H1 (cell line): Measurements from ENCODE around the gene LYL1. TPM values are rescaled to one million over a fixed set of nuclear protein-coding genes. Genes with fewer than 3 reads are reported as not detected.

Source experiments
- CTCF ChIA-PET: fragments of 300-600 bp; sonication (Branson Sonifier 250); formaldehyde crosslinking; loops from one replicate; lab custom pipeline; 2021; ENCODE audit not compliant: partially characterized antibody; lab: Charles Lee
- POLR2A ChIA-PET: fragments of 300-600 bp; sonication (Branson Sonifier 250); formaldehyde crosslinking; loops from one replicate; lab custom pipeline; 2021; ENCODE audit warnings: inconsistent platforms; ENCODE audit not compliant: partially characterized antibody; lab: Charles Lee
- DNase-seq, 2 experiments: peaks; one replicate each; pipeline versions ENCODE4 v3.0.0 to v3.0.0-alpha.2; 2010 to 2022; ENCODE audit warnings: low spot score in 2 of 2, low read depth in 1 of 2, mixed read lengths in 1 of 2
- FAIRE-seq: peaks from 2 replicates; lab custom pipeline; 2011; peaks lifted over from hg19 to GRCh38; lab: Jason Lieb, UNC
- H2AFZ ChIP-seq: 2 replicates; pipeline ENCODE4 v1.8.1; 2012; ENCODE audit warnings: low read length, inconsistent platforms
- H2AK5ac ChIP-seq: 2 replicates; pipeline ENCODE4 v1.6.1; 2013; ENCODE audit warnings: low read depth, low read length
- H2BK120ac ChIP-seq: replicated peaks from 2 replicates; pipeline ENCODE3; 2013; ENCODE audit warnings: low read depth, low read length, inconsistent platforms
- H2BK12ac ChIP-seq: 2 replicates; pipeline ENCODE4 v1.6.1; 2013; ENCODE audit warnings: low read depth, low read length
- H2BK15ac ChIP-seq: 2 replicates; pipeline ENCODE4 v1.6.1; 2013; ENCODE audit warnings: low read length
- H2BK20ac ChIP-seq: 2 replicates; pipeline ENCODE4 v1.6.1; 2013; ENCODE audit warnings: low read length
- H2BK5ac ChIP-seq: 2 replicates; pipeline ENCODE4 v1.6.1; 2013; ENCODE audit warnings: low read depth, low read length
- H3K14ac ChIP-seq: 2 replicates; pipeline ENCODE4 v1.6.1; 2013; ENCODE audit warnings: inconsistent platforms; ENCODE audit not compliant: insufficient read length
- H3K18ac ChIP-seq: 2 replicates; pipeline ENCODE4 v1.6.1; 2013; ENCODE audit warnings: low read length; ENCODE audit errors: extremely low read depth
- H3K23ac ChIP-seq: 2 replicates; pipeline ENCODE4 v1.6.1; 2013; ENCODE audit warnings: inconsistent platforms; ENCODE audit not compliant: insufficient read length
- H3K23me2 ChIP-seq: 2 replicates; pipeline ENCODE4 v1.6.1; 2013; ENCODE audit warnings: low read depth, low read length
- H3K27ac ChIP-seq: 2 replicates; pipeline ENCODE4 v1.6.1; 2011; ENCODE audit warnings: low read depth, low read length, inconsistent platforms
- H3K27me3 ChIP-seq, 4 experiments: replicated peaks in 1 of 4; 1 replicate in 1 of 4; 2 replicates in 3 of 4; pipeline versions ENCODE4 v1.6.1 to v1.8.1; 2011 to 2013; ENCODE audit warnings: low read length in 3 of 4, mild to moderate bottlenecking in 3 of 4, inconsistent platforms in 2 of 4, mixed read lengths in 2 of 4, moderate library complexity in 1 of 4; ENCODE audit not compliant: control insufficient read depth in 3 of 4, insufficient read depth in 3 of 4; ENCODE audit errors: extremely low read depth in 1 of 4
- H3K36me3 ChIP-seq, 4 experiments: 2 replicates each; pipeline versions ENCODE4 v1.6.1 to v1.8.1; 2011 to 2013; ENCODE audit warnings: mild to moderate bottlenecking in 4 of 4, low read length in 3 of 4, moderate library complexity in 2 of 4, control low read depth in 1 of 4, inconsistent platforms in 1 of 4; ENCODE audit not compliant: insufficient read depth in 4 of 4, control insufficient read depth in 2 of 4
- H3K4ac ChIP-seq: replicated peaks from 2 replicates; pipeline ENCODE3; 2013; ENCODE audit warnings: low read length, low read depth, mixed read lengths, inconsistent platforms; ENCODE audit not compliant: insufficient read length
- H3K4me1 ChIP-seq, 4 experiments: replicated peaks in 1 of 4; 1 replicate in 1 of 4; 2 replicates in 3 of 4; pipeline versions ENCODE4 v1.6.1 to v1.8.1; 2011 to 2013; ENCODE audit warnings: low read length in 3 of 4, inconsistent platforms in 2 of 4, mixed read lengths in 1 of 4; ENCODE audit not compliant: insufficient read depth in 4 of 4, control insufficient read depth in 3 of 4
- H3K4me2 ChIP-seq, 2 experiments: 2 replicates each; pipeline versions ENCODE4 v1.6.1 to v1.8.1; 2011 to 2013; ENCODE audit warnings: low read depth in 2 of 2, low read length in 2 of 2, control low read depth in 1 of 2, inconsistent platforms in 1 of 2, mild to moderate bottlenecking in 1 of 2; ENCODE audit not compliant: insufficient read depth in 1 of 2
- H3K4me3 ChIP-seq, 4 experiments: fragments of 200-600, 300-600 bp in 1 of 4; sonication (generic), shearing (Covaris generic), sonication (Bioruptor Twin) in 1 of 4; 2 replicates each; pipeline versions ENCODE4 v1.5.1 to v1.8.1; 2011 to 2016; ENCODE audit warnings: low read length in 4 of 4, low read depth in 3 of 4, control low read depth in 2 of 4, inconsistent platforms in 2 of 4, mild to moderate bottlenecking in 2 of 4, mixed read lengths in 1 of 4, moderate library complexity in 1 of 4; ENCODE audit not compliant: insufficient read depth in 2 of 4; ENCODE audit errors: extremely low read depth in 1 of 4
- H3K56ac ChIP-seq: replicated peaks from 2 replicates; pipeline ENCODE3; 2013; ENCODE audit warnings: low read depth, mild to moderate bottlenecking, mixed read lengths, low read length, inconsistent platforms; ENCODE audit not compliant: insufficient read length
- H3K79me1 ChIP-seq: 2 replicates; pipeline ENCODE4 v1.6.1; 2013; ENCODE audit warnings: low read depth, low read length, control low read depth
- H3K79me2 ChIP-seq, 2 experiments: 2 replicates each; pipeline versions ENCODE4 v1.6.1 to v1.8.1; 2012 to 2013; ENCODE audit warnings: low read length in 2 of 2, mild to moderate bottlenecking in 2 of 2, inconsistent platforms in 1 of 2; ENCODE audit not compliant: insufficient read depth in 2 of 2, control insufficient read depth in 1 of 2
- H3K9ac ChIP-seq, 4 experiments: replicated peaks in 1 of 4; 1 replicate in 1 of 4; 2 replicates in 3 of 4; pipeline versions ENCODE4 v1.6.1 to v1.8.1; 2011 to 2013; ENCODE audit warnings: low read depth in 3 of 4, low read length in 3 of 4, control low read depth in 2 of 4, mild to moderate bottlenecking in 2 of 4, moderate library complexity in 2 of 4, inconsistent platforms in 1 of 4; ENCODE audit errors: extremely low read depth in 1 of 4
- H3K9me3 ChIP-seq, 2 experiments: 2 replicates each; pipeline versions ENCODE4 v1.6.1 to v1.8.1; 2012 to 2013; ENCODE audit warnings: mild to moderate bottlenecking in 2 of 2, moderate library complexity in 2 of 2, control low read depth in 1 of 2, inconsistent platforms in 1 of 2, low read depth in 1 of 2, low read length in 1 of 2, mixed read lengths in 1 of 2; ENCODE audit not compliant: insufficient read depth in 2 of 2
- H4K20me1 ChIP-seq, 2 experiments: replicated peaks in 1 of 2; 2 replicates each; pipeline versions ENCODE3 to v1.8.1; 2011 to 2013; ENCODE audit warnings: inconsistent platforms in 2 of 2, low read length in 2 of 2, mild to moderate bottlenecking in 1 of 2; ENCODE audit not compliant: insufficient read depth in 2 of 2, control insufficient read depth in 1 of 2
- H4K5ac ChIP-seq: 2 replicates; pipeline ENCODE4 v1.6.1; 2013; ENCODE audit warnings: low read length, low read depth, mixed read lengths, inconsistent platforms; ENCODE audit not compliant: insufficient read length
- H4K8ac ChIP-seq: 2 replicates; pipeline ENCODE4 v1.8.0; 2013; ENCODE audit warnings: mild to moderate bottlenecking, moderate library complexity, low read length, inconsistent platforms; ENCODE audit not compliant: insufficient read depth; ENCODE audit errors: extremely low read depth
- H4K91ac ChIP-seq: replicated peaks from 2 replicates; pipeline ENCODE3; 2013; ENCODE audit warnings: low read length, mixed read lengths, inconsistent platforms; ENCODE audit not compliant: insufficient read length
- HDAC6 ChIP-seq: IDR thresholded peaks from one replicate; pipeline ENCODE4 v1.7.1; 2012; ENCODE audit warnings: low read depth, mild to moderate bottlenecking, inconsistent platforms, low read length, moderate library complexity
- MAFK ChIP-seq: IDR thresholded peaks from 2 replicates; pipeline ENCODE4 v1.6.1; 2012; ENCODE audit warnings: low read depth, mild to moderate bottlenecking, improper control_type of control experiment, low read length
- RAD21 ChIP-seq, 2 experiments: IDR thresholded peaks in 1 of 2; conservative IDR thresholded peaks in 1 of 2; 2 replicates each; pipeline ENCODE4 v1.6.1; 2011; ENCODE audit warnings: low read depth in 2 of 2, low read length in 2 of 2, improper control_type of control experiment in 1 of 2, inconsistent platforms in 1 of 2, mild to moderate bottlenecking in 1 of 2, moderate library complexity in 1 of 2
- RXRA ChIP-seq: IDR thresholded peaks from 2 replicates; pipeline ENCODE4 v1.6.1; 2011; ENCODE audit warnings: low read depth, mild to moderate bottlenecking, low read length, moderate library complexity; ENCODE audit not compliant: insufficient read depth
- WGBS, 2 experiments: shearing (Covaris generic) in 1 of 2; methylation state at CpG; one replicate each; pipeline versions ENCODE4 v1.1.6 to v1.1.7; 2013 to 2015; ENCODE audit warnings: low lambda C conversion rate in 2 of 2, mixed read lengths in 2 of 2, inconsistent platforms in 1 of 2, low coverage in 1 of 2, missing lambda C conversion rate in 1 of 2; ENCODE audit not compliant: insufficient replicate concordance in 2 of 2, insufficient coverage in 1 of 2, insufficient read length in 1 of 2; ENCODE audit errors: extremely low coverage in 1 of 2, missing lambda C conversion rate in 1 of 2; 5-methylcytosine and 5-hydroxymethylcytosine counted together
- polyA plus RNA-seq, 7 experiments: library from polyadenylated mRNA; depleted of rRNA in 3 of 7; stranded (reverse) in 5 of 7; unstranded in 2 of 7; fragments of >200 nt in 5 of 7; fragments of 200-250 nt in 2 of 7; gene quantifications; 1 replicate in 5 of 7; 2 replicates in 1 of 7; 4 replicates in 1 of 7; pipeline versions ENCODE4 v1.2.1 to v1.2.3, GENCODE V29; 2011 to 2013; ENCODE audit warnings: missing spikeins in 2 of 7, mixed read lengths in 2 of 7
- total RNA-seq: library from RNA; stranded (reverse); fragmentation: NEBNext Ultra II Directional; extraction: Animal tissue kit (Norgen Biotek cat#: 25700); gene quantifications from 2 replicates; pipeline ENCODE4 v1.2.1, GENCODE V29; 2021

Gene LYL1
- total and polyA plus RNA-seq, 2 of the 8 experiments (the other 6 are each of a cell fraction or from before 2014, with no cell fraction given): 0.58 to 0.76 TPM

DNA sequence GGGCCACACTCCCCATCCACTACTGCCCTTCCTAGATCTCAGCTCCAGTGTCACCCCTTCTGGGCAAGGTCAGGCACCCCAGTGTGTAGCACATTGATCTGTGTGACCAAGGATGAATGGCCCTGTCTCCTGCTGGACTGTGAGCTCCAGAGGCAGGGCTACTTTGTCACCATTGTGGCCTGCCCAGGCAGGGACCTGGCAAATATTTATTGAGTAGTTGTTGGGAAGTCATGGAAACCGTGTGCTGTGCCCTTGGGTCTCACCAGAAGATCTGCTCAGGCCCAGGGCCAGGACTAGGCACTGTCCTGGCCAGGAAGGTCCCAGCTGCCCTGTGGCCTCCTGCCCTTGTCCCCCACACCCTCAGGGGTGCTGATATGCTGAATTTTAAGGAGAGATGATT is 25.9 kb upstream of the LYL1 start:
- Histone ChIP-seq H3K27me3 (no peaks in the 10 kb centered on the region), H2AK5ac (no peak overlapping the region), H3K14ac (no peak overlapping the region), H2BK20ac (no peak overlapping the region), H3K18ac (no peak overlapping the region), H3K4me2 (no peak overlapping the region), H3K27ac (no peak overlapping the region), H3K23ac (no peak overlapping the region), H2BK15ac (no peak overlapping the region), H4K8ac (no peak overlapping the region), H3K9me3 (no peaks in the 10 kb centered on the region), H3K36me3 (peaks cover 0 to 5% (median 4%) of the 10 kb centered on the region in 4 experiments; a peak in 4 of 8 replicates), H3K4ac (no peak overlapping the region), H4K20me1 (peaks cover 37 to 53% of the 10 kb centered on the region in 2 experiments), H2BK12ac (no peak overlapping the region), H4K91ac (no peak overlapping the region), H3K56ac (no peak overlapping the region), H3K79me1 (peaks cover 35% of the 10 kb centered on the region), H4K5ac (no peak overlapping the region), H2AFZ (no peak overlapping the region), H3K4me1 (peaks cover 0 to 3% (median 0%) of the 10 kb centered on the region in 4 experiments; a peak in 1 of 7 replicates), H2BK5ac (no peak overlapping the region), H2BK120ac (no peak overlapping the region), H3K4me3 (no peak overlapping the region), H3K9ac (no peak overlapping the region), H3K79me2 (peaks cover 27 to 96% of the 10 kb centered on the region in 2 experiments), H3K23me2 (no peaks in the 10 kb centered on the region)
- FAIRE-seq (no peak), DNase-seq (no peak)
- CTCF ChIA-PET: interaction anchor here (0.6 to 2.0 kb wide), 8 partner anchors 8 to 584 kb away, joined by 3 to 9 read pairs (median 4); no protein-coding TSS in a partner anchor
- POLR2A ChIA-PET: interaction anchor here (0.9 to 14.8 kb wide), 14 partner anchors 8 to 36 kb away, joined by 3 to 228 read pairs (median 4); partner anchors contain the start of genes IER2, LYL1, NACC1 and STX10
- no peak for TF ChIP-seq HDAC6
- no peak for TF ChIP-seq RAD21 (IDR thresholded peaks at IDR 0.05 in 1 of 2, conservative IDR thresholded peaks at IDR 0.05 in 1 of 2; ENCODE audit: low read depth in 2 of 2, low read length in 2 of 2)
- no peak for TF ChIP-seq RXRA
- TF ChIP-seq MAFK: no peak
- WGBS, 2 experiments: 89% methylated on average over 1 of the region's 1 CpG; no CpG with 5 or more reads in 1 of the 2 experiments
